Activated T-helper 2 cell treated with anti-CD3 and anti-CD28 coated beads, Interferon-gamma antibody, Interleukin-2, Interleukin-4, amounts not matched to agents 10 μg/mL and 5 μg/mL and 100 μg/mL, durations not matched to agents 14 hours and 24 hours and 36 hours (primary cell): ENCODE measurements around the gene BSCL2. TPM values are rescaled to one million over a fixed set of nuclear protein-coding genes. Genes with fewer than 3 reads are reported as not detected.
"Not testable (repeated sequence)": the region's sequence is repeated elsewhere in the genome, so short reads cannot be mapped to it uniquely, and the experiment has no call there.

Experiments
- DNase-seq: peaks from one replicate; pipeline ENCODE4 v3.0.0; 2021; ENCODE audit warnings: low spot score
- H3K27ac Mint-ChIP-seq: one replicate; pipeline ENCODE4 v1.8.0; 2021; ENCODE audit warnings: mixed read lengths
- H3K27me3 Mint-ChIP-seq: one replicate; pipeline ENCODE4 v1.8.0; 2021; ENCODE audit warnings: low read depth, mixed read lengths
- H3K36me3 Mint-ChIP-seq: one replicate; pipeline ENCODE4 v1.8.0; 2021; ENCODE audit warnings: low read depth, mixed read lengths
- H3K4me1 Mint-ChIP-seq: one replicate; pipeline ENCODE4 v1.8.0; 2021; ENCODE audit warnings: low read depth, mixed read lengths
- H3K4me3 Mint-ChIP-seq: one replicate; pipeline ENCODE4 v1.8.0; 2021; ENCODE audit warnings: low read depth, mild to moderate bottlenecking, moderate library complexity, mixed read lengths
- H3K9me3 Mint-ChIP-seq: one replicate; pipeline ENCODE4 v1.8.0; 2021; ENCODE audit warnings: mixed read lengths
- intact Hi-C: fragments of 100-400 bp; cut with micrococcal nuclease; formaldehyde crosslinking; loops from one replicate; pipeline ENCODE4 v1.15.1; 2023
- total RNA-seq: library from RNA; stranded (reverse); gene quantifications from 2 replicates; pipeline ENCODE4 v1.2.3, GENCODE V29; 2022

BSCL2 gene
- total RNA-seq, 1 donor from 2014 or later, result 32.8 TPM

DNA sequence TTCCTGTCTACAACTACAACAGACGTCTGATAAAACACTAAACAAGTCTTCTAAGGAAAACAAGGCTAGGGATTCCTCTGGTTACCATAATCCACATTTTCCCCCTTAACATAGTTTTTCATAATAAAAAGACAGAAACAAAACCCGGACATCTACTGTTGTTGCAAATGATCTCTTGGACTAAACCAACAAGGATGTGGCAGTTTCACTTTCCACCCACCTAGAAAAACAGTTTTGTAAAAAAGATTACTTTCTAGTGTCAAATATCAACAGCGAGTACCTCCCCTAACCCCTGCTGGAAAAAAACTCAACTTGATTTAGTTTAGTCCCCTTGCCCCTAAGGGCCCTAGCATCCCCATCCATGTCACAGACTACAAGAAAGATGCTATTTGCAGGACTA, 5.6 kb upstream of the BSCL2 start:
- intact Hi-C loops, result loop anchor here (2.0 kb wide), 1 partner anchor 42 kb away; the partner anchor contains the start of gene UQCC3
- DNase-seq, result no peak
- H3K4me3 Mint-ChIP-seq, result peak overlapping the region; percentile 27
- no peaks in the 10 kb centered on the region for H3K9me3 Mint-ChIP-seq
- peaks cover 58% of the 10 kb centered on the region for H3K4me1 Mint-ChIP-seq
- H3K27ac Mint-ChIP-seq, result peak overlapping the region; percentile 87
- no peaks in the 10 kb centered on the region for H3K27me3 Mint-ChIP-seq
- H3K36me3 Mint-ChIP-seq, result peaks cover 74% of the 10 kb centered on the region

DNA sequence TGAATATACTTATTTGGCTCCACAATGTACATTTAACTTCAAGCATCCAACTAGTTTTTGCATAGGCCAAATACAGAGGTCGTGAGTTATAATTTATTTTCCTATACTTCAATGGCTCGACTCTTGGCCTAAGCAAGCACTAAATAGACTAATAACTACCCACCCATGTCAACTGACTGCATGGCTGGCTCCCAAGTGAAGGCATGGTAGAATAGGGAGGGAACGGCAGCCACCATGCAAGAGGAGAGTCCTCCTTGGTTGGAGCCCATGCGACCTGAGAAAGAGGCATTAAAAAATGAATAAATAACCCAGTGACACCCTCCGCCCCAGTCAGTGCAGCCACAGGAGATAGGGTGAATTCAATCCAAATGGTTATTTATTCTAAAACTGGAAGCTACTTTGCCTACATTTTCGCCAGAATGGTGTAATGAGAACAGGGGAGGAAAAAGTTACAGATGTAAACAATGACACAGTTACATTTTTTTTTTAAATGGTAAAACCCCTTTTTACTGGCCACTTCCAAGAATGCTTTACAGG, 5.1 kb upstream of the BSCL2 start:
- Mint-ChIP-seq H3K4me1 (peaks cover 58% of the 10 kb centered on the region), H3K36me3 (peaks cover 70% of the 10 kb centered on the region), H3K9me3 (no peaks in the 10 kb centered on the region), H3K27ac (peak overlapping the region; percentile 87), H3K27me3 (no peaks in the 10 kb centered on the region), H3K4me3 (peak overlapping the region; percentile 27)
- no peak for DNase-seq
- intact Hi-C loops, result loop anchor here (2.0 kb wide), 1 partner anchor 42 kb away; the partner anchor contains the start of gene UQCC3

DNA sequence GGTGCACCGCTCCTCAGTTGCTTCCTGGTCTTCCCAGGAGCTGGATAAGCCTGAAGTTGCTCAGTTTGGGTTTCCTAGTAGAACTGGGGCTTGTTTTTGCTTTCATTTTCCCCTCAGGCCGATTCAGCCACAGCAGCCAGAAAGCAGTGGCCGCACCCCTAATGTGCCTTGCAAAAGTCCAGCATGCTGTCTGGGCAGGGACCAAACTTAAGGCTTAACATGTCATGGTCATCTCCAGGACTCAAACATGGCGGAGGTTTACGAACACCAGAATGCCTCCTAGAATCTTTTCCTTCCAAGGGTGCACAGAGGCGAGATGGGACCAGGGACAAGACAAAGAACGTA, 2.7 kb upstream of the BSCL2 start:
- intact Hi-C loops, result no loop called here
- peak overlapping the region; percentile 88 for H3K27ac Mint-ChIP-seq
- DNase-seq, result no peak
- H3K27me3 Mint-ChIP-seq, result no peaks in the 10 kb centered on the region
- H3K9me3 Mint-ChIP-seq, result no peaks in the 10 kb centered on the region
- H3K4me3 Mint-ChIP-seq, result peak overlapping the region; percentile 82
- H3K4me1 Mint-ChIP-seq, result peaks cover 60% of the 10 kb centered on the region
- H3K36me3 Mint-ChIP-seq, result peaks cover 51% of the 10 kb centered on the region

DNA sequence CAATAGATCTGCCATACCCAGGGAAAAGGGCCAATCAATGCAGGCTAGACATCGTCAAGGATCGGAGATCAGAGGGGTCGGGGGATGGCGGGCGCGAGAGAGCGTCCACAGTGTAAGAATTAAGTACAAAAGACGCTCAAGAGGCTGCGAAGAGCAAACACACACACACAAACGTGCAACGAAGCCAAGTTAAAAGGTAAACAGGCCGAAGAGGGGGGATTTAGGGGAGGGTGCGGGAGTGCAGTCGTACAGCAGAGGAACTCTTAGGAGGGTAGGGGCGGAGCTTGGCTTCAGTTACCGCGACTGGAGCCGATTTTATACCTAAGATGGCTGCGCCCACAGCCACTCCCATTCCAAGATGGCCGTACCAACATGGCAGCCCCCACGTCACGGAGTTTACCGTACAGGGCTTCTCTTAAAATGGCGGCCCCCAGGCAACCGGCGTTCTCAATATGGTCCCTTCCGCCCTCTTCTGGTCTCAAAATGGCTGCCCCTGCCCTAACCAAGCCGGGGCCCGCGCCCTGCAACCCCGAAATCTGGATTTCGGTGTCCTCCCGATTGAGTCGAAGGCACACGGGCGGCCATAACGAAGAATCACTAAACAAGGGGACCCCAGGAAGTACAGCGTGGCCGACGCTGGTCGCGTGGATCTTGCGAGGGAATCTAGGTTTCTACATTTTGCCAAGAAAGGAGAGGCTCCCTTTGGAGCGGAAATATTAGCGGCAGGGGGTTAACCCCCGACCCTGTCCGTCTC, 2.2 kb upstream of the BSCL2 start:
- Mint-ChIP-seq H3K36me3 (peaks cover 51% of the 10 kb centered on the region), H3K27me3 (no peaks in the 10 kb centered on the region), H3K4me3 (peak overlapping the region; percentile 82), H3K4me1 (peaks cover 56% of the 10 kb centered on the region), H3K27ac (peak overlapping the region; percentile 88), H3K9me3 (no peaks in the 10 kb centered on the region)
- DNase-seq, result peak; percentile 94
- intact Hi-C loops, result loop anchor here (1.0 to 5.0 kb wide), 6 partner anchors 18 to 172 kb away; partner anchors contain the start of genes GANAB, HNRNPUL2, STX5 and TAF6L

DNA sequence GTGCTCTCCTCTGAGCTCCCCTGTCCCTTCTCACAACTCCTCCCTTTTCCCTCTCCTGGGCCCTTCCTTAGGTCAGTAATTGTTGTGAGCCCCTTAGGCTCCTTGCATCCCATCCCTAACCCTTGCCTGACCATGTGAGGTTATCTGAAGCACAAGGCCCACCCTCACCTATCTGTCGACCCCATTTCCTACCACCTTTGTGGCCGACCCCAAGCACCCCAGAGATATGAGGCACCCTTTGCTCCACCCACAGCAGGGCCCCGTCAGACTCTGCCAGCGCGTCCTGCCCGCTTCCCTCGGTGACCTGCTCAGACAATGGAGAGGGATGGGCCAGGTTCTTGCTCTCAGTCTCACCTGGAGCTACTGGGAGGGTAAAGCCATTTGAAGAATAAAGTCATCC, 1.6 kb upstream of the BSCL2 start:
- no peaks in the 10 kb centered on the region for H3K27me3 Mint-ChIP-seq
- peak; percentile 36 for DNase-seq
- peaks cover 51% of the 10 kb centered on the region for H3K4me1 Mint-ChIP-seq
- peak overlapping the region; percentile 88 for H3K27ac Mint-ChIP-seq
- intact Hi-C loops, result loop anchor here (1.0 to 5.0 kb wide), 6 partner anchors 19 to 173 kb away; partner anchors contain the start of genes GANAB, HNRNPUL2, STX5 and TAF6L
- H3K36me3 Mint-ChIP-seq, result peaks cover 45% of the 10 kb centered on the region
- H3K4me3 Mint-ChIP-seq, result peak overlapping the region; percentile 82
- H3K9me3 Mint-ChIP-seq, result no peaks in the 10 kb centered on the region

DNA sequence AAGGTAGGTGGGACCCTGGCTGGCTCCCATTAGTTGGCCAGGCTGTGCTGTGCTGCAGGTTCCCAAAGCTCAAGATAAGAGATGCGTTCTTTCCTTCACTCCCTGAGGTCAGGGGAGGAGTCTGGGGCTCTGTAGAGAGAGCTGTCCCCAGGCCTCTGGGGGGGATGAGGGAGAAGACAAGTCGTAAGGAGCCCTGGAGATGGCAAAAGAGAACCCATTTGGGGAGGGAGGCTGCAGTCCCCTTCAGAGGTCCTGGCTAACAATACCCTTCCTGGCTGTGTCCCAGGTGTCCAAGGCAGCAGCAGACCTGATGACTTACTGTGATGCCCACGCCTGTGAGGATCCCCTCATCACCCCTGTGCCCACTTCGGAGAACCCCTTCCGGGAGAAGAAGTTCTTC, 1.2 kb upstream of the BSCL2 start:
- peak overlapping the region; percentile 82 for H3K4me3 Mint-ChIP-seq
- no peak for DNase-seq
- intact Hi-C loops, result loop anchor here (5.0 kb wide), 1 partner anchor 124 kb away; the partner anchor contains the start of genes STX5 and TEX54
- peaks cover 47% of the 10 kb centered on the region for H3K4me1 Mint-ChIP-seq
- peaks cover 44% of the 10 kb centered on the region for H3K36me3 Mint-ChIP-seq
- H3K27me3 Mint-ChIP-seq, result no peaks in the 10 kb centered on the region
- no peaks in the 10 kb centered on the region for H3K9me3 Mint-ChIP-seq
- H3K27ac Mint-ChIP-seq, result peak overlapping the region; percentile 88

DNA sequence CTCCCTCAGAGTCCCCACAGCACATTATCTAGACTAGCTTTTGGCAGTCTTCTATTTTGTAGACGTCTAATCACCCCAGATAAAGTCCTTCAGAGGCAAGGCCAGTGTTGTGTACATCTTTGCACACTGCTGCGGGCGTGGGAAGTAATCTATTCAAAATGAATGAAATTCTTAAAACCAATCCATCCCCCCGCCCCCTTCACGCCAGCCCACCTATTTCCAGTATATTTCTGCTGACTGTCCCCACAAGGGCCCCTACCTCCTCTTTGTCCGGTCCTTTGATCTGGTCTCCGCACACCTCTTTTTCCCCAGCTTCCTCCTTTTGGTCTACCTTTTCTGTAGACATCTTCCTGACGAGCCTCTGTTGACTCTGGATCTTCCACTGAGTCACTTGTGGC, 375 bp downstream of the BSCL2 start:
- peaks cover 40% of the 10 kb centered on the region for H3K36me3 Mint-ChIP-seq
- intact Hi-C loops, result loop anchor here (5.0 kb wide), 1 partner anchor 125 kb away; the partner anchor contains the start of genes STX5 and TEX54
- peak overlapping the region; percentile 58 for H3K4me3 Mint-ChIP-seq
- H3K9me3 Mint-ChIP-seq, result no peaks in the 10 kb centered on the region
- DNase-seq, result no peak
- peak overlapping the region; percentile 14 for H3K27ac Mint-ChIP-seq
- H3K27me3 Mint-ChIP-seq, result no peaks in the 10 kb centered on the region
- H3K4me1 Mint-ChIP-seq, result peaks cover 37% of the 10 kb centered on the region

DNA sequence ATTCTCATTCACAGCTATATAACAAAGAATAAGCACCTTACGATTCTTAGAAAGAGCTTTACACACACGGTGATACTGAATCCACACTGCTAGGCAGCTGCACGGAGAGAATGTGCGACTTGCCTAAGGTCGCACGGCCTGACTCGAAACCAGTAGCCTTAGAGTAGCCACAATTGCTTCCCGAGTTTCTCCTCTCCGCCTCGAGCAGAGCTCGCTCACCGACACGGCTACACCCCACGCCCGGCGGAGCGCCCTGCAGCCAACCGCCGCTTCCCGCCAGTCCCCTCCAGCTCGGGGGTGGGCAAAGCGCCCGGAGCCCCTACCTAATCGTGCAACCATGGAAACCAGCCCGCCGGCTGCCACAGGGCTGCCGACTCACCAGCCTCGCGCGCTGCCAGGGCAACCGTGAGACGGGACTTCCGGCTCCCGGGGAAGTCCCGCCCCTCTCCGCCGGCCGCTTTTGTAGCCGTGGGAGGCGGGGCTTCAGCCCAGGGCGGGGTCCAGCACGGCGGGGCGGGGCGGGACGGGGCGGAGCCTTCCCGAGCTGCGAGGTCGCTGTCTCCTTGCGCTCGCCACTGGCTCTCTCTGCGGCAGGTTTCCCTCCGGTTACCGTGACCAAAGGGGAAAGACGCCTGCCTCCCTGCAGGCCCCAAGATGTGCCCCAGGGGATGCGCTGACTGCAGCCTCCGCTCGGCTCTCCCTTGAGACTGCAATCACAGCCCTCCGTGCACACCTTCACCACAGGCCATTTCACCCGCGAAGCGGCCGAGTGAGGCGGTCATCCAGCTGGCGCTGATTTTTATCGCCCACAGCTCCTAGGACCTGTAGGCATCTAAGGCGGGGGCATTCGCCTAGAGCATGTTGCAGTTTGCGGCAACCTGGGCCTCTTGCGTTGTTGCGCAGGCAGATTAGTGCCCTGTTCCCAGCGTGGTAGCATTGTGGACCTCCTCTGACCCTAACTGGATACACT, 1.1 kb downstream of the BSCL2 start:
- peak; percentile 89 for DNase-seq
- no peaks in the 10 kb centered on the region for H3K27me3 Mint-ChIP-seq
- peak overlapping the region; percentile 90 for H3K4me3 Mint-ChIP-seq
- H3K27ac Mint-ChIP-seq, result peak overlapping the region; percentile 57
- H3K9me3 Mint-ChIP-seq, result no peaks in the 10 kb centered on the region
- intact Hi-C loops, result loop anchor here (5.0 kb wide), 1 partner anchor 126 kb away; the partner anchor contains the start of genes STX5 and TEX54
- peaks cover 37% of the 10 kb centered on the region for H3K4me1 Mint-ChIP-seq
- peaks cover 38% of the 10 kb centered on the region for H3K36me3 Mint-ChIP-seq

DNA sequence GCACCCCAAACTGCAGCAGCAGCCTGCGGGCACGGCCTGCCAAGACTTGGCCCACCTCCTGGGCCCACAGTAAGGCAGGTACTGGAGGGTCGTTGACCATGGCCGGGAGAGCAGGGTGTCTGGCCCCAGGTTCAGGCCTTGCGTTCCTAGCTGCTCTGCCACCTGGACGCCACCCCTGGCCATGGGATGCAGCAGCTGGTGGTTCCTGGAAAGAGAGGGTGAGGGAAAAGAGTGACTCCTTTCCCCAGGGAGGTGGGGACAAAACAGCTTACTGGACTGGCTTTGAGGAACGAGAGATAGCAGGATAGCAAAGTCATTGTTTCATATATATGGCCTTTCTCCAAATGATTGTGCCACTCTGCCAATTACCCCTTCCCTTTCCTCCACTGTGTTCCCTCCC, 1.8 kb downstream of the BSCL2 start:
- no peaks in the 10 kb centered on the region for H3K27me3 Mint-ChIP-seq
- peak overlapping the region; percentile 90 for H3K4me3 Mint-ChIP-seq
- intact Hi-C loops, result loop anchor here (5.0 kb wide), 1 partner anchor 127 kb away; the partner anchor contains the start of genes STX5 and TEX54
- peaks cover 33% of the 10 kb centered on the region for H3K4me1 Mint-ChIP-seq
- H3K9me3 Mint-ChIP-seq, result no peaks in the 10 kb centered on the region
- H3K27ac Mint-ChIP-seq, result peak overlapping the region; percentile 57
- no peak for DNase-seq
- peaks cover 34% of the 10 kb centered on the region for H3K36me3 Mint-ChIP-seq

DNA sequence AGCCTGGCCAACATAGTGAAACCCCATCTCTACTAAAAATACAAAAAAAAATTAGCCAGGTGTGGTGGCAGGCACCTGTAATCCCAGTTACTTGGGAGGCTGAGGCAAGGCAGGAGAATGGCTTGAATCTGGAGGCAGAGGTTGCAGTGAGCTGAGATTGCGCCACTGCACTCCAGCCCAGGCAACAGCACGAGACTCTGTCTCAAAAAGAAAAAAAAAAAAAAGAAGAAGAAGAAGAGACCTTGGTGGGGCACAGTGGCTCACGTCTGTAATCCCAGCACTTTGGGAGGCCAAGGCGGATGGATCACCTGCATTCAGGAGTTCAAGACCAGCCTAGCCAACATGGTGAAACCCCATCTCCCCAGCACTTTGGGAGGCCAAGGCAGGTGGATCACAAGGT, 3.3 kb downstream of the BSCL2 start:
- H3K36me3 Mint-ChIP-seq, result peaks cover 29% of the 10 kb centered on the region
- H3K27ac Mint-ChIP-seq, H3K27me3 Mint-ChIP-seq, DNase-seq, intact Hi-C loops, H3K9me3 Mint-ChIP-seq, H3K4me3 Mint-ChIP-seq: not testable (repeated sequence)
- H3K4me1 Mint-ChIP-seq, result peaks cover 32% of the 10 kb centered on the region

DNA sequence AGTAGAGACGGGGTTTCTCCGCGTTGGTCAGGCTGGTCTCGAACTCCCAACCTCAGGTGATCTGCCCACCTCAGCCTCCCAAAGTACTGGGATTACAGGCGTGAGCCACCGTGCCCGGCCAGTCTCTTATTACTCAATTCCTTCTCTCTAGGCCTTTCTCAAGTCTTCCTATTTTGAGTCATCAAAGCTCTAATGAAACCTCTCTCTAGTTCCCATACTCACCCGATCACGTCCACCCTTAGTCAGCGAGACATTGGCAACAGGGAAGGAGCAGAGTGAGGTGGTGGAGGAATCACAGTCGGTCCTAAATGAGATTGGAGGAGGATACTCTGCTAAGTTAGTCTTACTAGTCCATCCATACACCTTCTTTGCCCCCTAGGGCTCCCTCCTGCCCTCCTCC, 5.0 kb downstream of the BSCL2 start:
- no peaks in the 10 kb centered on the region for H3K27me3 Mint-ChIP-seq

DNA sequence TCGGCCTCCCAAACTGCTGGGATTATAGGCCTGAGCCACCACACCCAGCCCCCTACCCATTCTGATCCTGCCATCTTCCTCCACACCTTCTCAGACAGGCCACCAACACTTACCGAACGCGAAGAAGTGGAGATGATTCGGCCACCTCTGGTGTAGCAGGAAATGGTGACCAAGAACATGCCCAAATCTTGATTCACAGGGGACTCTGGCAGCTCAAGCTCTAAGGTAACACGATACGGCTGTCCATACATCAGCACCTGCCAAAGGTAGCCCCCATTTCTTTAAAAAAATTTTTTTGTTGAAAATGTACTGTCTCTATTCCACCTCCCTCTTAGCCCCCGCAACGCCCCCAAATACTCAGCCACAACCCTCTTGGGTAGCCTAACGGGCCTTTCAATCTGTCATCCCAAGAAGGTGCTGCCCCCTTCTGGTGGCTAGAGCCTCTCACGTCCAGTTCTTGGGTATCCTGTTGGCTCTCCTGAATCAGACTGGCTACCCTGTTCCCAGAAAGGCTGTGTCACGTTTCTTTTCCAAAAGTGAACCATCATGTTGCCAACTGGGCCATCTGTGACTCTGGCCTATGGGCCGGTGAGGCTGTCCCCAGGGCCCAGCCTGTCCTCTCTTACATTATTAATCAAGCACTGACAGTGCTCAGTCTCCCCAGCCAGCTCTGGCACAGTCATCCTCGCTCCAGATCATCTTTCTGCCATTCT, 12.6 kb downstream of the BSCL2 start:
- H3K27me3 Mint-ChIP-seq, result no peaks in the 10 kb centered on the region
- peaks cover 8% of the 10 kb centered on the region for H3K4me1 Mint-ChIP-seq
- intact Hi-C loops, result loop anchor here (1.0 to 10.0 kb wide), 3 partner anchors 103 to 300 kb away; partner anchors contain the start of gene TUT1
- H3K27ac Mint-ChIP-seq, result peak overlapping the region; percentile 60
- H3K9me3 Mint-ChIP-seq, result no peaks in the 10 kb centered on the region
- peak; percentile 64 for DNase-seq
- H3K36me3 Mint-ChIP-seq, result peaks cover 26% of the 10 kb centered on the region
- no peak overlapping the region for H3K4me3 Mint-ChIP-seq

More for the DNA sequence above, 5.0 kb downstream of the BSCL2 start:
- no peak for DNase-seq
- peaks cover 26% of the 10 kb centered on the region for H3K36me3 Mint-ChIP-seq
- intact Hi-C loops, result no loop called here
- no peak overlapping the region for H3K27ac Mint-ChIP-seq
- no peaks in the 10 kb centered on the region for H3K9me3 Mint-ChIP-seq
- H3K4me3 Mint-ChIP-seq, result no peak overlapping the region
- H3K4me1 Mint-ChIP-seq, result peaks cover 17% of the 10 kb centered on the region
